HPDE6-E6E7 (cell line): ENCODE measurements around the gene HPGD.

Experiments
- DNase-seq: peaks from one replicate; pipeline ENCODE4 v3.0.0; 2011; ENCODE audit warnings: missing footprints; ENCODE audit errors: extremely low spot score

HPGD gene

DNA sequence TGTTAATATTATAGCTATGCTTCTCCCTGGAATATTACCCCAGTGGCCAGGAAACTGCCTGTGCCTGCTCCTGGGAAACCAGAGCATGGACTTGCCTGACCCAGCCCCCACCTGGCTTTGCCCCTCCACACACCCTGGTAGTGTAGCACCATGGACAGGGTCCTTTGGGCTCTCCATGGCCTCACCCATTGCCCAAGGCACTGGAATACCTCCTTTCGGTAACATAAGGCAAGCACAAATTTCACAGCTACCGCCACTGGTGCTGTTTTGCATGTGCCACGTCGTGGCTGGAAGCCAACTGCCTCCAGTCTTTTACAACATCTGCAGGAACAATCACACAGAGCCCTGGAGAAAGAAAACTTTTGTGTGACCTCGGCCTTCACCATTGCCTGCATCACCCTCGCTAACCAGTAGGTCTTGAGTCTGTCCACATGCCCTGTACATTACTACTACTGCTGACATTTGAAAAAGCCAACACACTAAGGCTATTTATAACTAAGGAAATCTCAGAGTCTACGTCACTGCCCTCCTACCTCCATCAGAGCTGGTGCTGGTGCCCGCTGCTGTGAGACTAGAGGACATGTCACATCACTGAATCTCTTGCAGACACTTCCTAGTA lies 47.7 kb downstream of the HPGD start:
- DNase-seq: no peak

DNA sequence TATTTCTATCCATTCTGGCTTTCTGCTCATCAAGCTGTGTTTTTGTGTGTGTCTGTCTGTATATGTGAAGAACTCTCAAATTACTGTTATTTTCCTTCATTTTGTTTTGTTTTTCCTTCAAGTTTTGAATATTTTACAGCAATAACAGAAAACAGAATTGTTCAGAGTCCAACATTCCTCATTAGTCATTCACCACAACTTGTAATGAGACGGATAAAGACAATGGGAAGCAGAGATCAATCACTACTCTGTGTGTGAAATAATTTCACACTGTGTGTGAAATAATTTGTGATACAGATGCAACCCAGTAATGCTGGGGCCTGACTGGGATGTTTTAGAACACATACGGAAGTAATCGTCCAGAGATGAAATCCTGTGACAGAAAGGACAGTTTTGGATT lies 55.2 kb downstream of the HPGD start:
- peak; percentile 15 for DNase-seq

DNA sequence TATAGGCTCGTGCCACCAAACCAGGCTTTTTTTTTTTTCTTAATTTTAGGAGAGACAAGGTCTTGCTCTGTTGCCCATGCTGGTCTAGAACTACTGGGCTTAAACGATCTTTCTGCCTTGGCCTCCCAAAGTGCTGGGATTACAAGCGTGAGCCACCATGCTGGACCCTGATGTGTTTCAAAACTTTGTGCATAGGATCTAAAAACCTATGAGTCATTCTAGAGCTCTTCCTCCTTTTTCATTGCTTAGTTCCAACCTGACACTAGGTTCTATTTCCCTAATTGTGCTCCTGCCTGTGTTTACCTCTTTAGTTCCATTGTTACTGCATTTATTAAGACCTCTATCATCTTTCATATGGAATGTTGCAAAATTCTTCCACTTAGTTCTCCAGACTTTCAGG lies 57.3 kb downstream of the HPGD start:
- no peak for DNase-seq

DNA sequence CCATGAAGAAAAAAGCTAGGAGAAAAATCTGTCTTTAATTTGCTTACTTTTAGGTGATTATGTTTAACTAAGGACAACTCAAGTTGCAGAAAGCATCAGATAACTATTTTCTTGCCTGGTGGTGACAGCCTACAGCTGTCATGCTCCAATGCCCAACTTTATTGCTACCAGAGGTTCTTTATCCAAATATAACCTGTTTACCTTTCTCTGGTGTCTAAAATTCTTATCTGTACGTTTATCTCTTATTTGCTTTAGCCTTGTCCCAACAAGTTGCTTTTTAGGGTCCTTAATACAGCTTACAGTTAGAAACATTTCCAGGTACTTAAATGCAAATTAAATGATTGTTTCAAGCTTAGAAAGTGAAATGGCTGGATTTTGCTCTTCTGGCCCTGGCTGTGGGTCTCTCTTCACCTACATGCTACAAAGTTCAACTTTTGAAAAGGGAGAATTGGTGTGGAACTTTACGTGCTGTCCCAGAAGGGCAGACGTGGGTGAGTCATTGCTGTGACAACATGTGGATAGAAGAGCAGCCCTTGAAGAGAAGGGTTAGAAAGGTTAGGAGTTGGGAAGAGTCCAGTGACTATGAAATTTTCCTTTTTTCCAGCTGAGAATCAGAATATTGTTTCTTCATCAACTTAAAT lies 60.7 kb downstream of the HPGD start:
- no peak for DNase-seq

DNA sequence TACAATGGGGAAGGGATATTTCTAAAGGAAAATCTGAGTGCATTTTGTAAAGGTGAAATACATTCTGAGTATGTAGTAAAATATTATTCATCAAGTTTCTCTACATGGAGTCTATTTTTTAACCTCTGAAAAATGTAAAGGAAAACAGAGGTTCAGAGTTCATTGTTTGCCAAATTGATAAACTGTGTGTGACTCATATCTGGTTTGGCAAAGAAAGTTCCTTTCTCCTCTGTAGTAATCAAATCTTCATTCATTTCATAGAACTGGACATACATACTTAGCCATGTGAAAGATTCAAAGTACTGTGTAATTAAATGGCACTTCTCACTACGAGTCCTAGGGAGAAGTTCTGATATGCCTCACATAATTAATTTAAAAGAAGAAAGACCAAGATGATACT lies 61.6 kb downstream of the HPGD start:
- no peak for DNase-seq

DNA sequence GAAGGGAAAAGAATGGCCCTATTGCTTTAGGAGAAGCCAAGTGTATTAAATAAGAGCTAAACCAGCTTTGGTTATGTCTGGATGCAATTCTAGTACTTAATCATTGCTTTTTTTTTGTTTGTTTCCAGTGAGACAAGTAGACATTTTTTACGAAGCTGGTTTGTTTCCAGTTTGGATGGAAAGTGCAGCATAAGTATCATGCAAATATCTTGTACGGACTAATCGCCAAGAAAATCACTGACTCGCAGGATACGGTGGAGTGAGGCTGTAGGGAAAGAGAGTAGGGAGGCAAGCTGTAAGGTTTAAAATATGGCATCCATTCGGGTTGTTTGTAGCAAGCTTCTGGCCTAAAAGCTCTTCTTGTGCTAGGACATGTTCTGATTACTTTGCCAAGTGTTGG lies 64.8 kb downstream of the HPGD start:
- DNase-seq: no peak

DNA sequence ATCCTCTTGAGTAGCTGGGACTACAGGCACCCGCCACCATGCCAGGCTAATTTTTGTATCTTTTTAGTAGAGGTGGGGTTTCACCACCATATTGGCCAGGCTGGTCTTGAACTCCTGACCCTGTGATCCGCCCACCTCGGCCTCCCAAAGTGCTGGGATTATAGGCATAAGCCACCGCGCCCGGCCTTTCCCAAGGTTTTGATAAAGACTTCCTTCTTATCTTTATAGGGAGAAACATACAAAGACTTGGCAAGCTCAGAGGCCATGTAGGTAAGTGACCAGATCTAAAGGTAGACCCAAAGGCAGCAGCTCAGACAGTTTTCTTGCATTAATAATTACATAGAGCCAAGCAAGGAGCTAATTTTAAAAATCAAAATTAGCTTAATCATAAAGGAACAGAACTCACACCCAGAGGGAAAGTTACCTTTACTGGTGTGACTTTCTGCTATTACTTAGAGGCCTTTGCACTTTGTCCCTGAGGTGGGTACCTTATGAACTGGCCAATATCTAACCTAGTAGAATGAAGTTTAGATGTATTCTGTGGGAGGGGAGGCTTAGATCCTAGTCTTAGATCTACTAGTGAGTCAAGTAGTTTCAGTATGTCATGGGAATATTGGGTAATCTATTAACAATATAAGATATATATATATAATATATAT lies 67.3 kb downstream of the HPGD start:
- DNase-seq: no peak

DNA sequence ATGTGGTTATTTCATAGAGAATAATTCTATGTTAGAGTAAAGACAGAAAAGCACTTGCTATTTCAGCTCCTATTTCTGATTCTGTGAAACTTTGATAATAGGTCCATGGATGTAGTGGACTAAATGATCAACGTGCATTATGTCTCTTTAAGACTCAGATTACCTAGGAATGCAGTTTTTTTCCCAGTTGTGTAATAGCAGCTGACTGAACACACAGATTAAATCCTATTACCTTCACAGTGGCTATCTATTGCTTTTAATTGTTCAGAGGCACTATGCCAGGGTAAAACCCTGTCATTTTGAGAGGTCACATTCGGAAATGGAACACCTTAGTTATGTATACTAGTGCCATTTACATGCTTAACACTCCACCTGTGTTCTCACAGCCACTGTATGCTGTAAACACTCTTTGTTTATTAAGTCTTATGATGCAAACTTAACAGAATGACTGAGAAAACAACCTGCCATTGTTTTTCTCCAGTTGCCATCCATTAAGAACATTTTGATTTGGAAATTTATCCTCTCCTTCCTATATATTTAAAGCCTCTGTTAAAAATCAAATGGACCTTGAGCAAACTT lies 70.5 kb downstream of the HPGD start:
- no peak for DNase-seq

DNA sequence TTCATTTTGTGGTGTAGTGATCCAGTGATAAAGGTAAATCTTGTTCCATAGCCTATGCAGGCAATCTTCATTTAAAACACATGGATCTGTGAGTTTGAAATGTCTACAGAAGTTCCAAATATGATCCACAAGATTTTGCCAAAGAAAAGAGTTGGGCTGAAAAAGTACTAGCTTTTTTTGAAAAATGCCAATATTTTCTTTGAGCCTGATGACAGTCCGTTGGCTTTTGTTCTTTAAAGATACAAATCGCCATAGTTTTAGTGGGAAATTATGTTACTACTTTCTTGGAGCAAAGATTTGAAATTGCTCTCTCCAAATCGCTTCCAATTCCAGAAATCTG lies 71.5 kb downstream of the HPGD start:
- no peak for DNase-seq

DNA sequence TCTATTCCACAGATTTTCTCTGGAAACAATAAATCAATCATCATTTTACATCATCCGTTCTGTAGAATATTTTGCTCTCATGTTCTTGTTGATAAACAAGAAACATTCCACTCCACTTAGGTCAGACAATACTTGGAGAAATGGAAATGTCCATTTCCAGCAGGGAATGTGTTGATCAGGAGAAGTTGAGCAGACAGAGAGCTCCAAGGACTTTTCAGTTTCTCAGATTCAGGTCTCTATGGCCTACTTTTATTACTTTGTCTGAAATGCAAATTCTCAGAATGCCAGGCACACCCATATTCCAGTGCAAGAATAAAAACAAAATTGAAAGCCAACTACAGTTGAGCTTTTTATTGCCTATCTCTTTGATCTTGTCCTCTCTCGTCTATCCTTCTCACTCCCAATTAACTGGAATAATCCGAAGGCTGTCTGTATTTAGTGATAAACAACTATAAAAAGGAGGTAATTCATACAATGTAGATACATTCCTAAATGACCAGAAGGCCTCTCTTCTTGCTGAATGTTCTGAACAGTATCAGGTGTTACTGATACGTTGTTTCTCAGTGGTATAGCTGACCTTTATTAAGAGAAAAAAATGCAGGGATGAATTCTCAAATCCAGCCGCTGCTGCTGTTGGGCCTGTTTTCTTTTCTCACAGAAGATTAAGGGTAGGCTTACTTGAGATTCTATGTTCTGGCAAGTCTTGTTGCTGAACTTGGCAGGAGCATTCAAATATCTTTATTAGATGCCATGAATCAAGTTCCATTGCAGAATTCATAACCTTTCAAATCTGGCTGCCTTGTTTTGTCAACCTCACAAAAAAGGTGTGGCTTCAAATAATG lies 72.1 kb downstream of the HPGD start:
- no peak for DNase-seq

DNA sequence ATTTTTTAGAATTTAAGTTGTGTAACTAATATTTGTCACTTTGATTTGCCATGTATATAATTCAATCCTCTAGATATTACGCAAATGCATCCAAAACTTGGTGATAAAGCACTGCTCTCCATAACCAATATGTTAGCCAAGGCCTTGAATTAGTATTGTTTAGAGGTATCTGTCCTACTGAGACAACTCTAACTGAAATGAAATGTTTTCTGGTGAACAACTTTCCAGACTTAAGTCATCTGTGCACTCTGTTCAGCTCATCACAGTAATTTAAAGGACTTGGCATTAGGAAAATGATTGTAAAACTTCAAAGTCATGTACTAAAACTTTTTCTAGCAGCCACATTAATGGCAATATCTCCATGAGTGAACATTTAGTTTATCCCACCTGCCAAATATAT lies 73.1 kb downstream of the HPGD start:
- no peak for DNase-seq

DNA sequence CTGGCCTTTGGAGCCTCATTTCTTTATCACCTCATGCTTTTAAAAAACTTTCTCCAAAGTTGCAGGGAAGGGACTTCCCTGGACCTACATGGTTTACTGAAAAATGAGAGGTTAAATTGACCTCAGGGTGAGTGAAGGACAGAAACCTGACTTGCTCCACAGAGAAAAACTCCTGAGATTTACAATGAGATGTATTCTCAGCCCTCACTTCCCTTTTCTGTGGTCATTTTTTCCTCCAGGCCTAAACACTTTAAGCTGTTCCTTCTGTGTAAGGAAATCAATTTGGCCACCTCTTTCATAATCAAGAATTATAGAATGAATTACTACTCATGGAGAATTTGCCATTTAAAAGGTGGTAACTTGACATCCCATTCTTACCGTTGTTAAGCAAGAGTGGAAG lies 77.9 kb downstream of the HPGD start:
- no peak for DNase-seq
